Mucosa of descending colon (tissue), 3 donors: ENCODE results near the gene RNF180. TPM values are rescaled to one million over a fixed set of nuclear protein-coding genes. Genes with fewer than 3 reads are reported as not detected.

Source experiments
- ATAC-seq: fragments of 200-7000 bp; cut with Tn5 transposase; one replicate; pipeline ENCODE4 v1.9.1; 2020; ENCODE audit warnings: mild to moderate bottlenecking, moderate library complexity
- DNase-seq, 3 donors: peaks; one replicate each; pipeline ENCODE4 v3.0.0-alpha.2; 2020
- H3K36me3 ChIP-seq: fragments of 200-600 bp; one replicate; pipeline ENCODE4 v1.8.0; 2021; ENCODE audit warnings: low read depth, mild to moderate bottlenecking
- H3K4me1 ChIP-seq: fragments of 200-600 bp; one replicate; pipeline ENCODE4 v1.8.0; 2021; ENCODE audit warnings: low read depth, mild to moderate bottlenecking
- H3K4me3 ChIP-seq: fragments of 200-600 bp; one replicate; pipeline ENCODE4 v1.8.0; 2021; ENCODE audit warnings: mild to moderate bottlenecking
- H3K9me3 ChIP-seq: fragments of 200-600 bp; one replicate; pipeline ENCODE4 v1.8.0; 2021; ENCODE audit warnings: mild to moderate bottlenecking
- CTCF ChIP-seq: fragments of 200-600 bp; IDR thresholded peaks from one replicate; pipeline ENCODE4 v1.8.0; 2022; ENCODE audit warnings: antibody characterized with exemption, mild to moderate bottlenecking
- intact Hi-C, 2 donors: fragments of 100-400 bp; cut with DNase I in 1 of 2; cut with micrococcal nuclease in 1 of 2; formaldehyde crosslinking; loops; one replicate each; pipeline versions ENCODE4 v1.11.0 to v1.11.1; 2022; cut with DNase I, micrococcal nuclease
- total RNA-seq, 3 donors: library from RNA; stranded (reverse); fragmentation: NEBNext Ultra II Directional in 2 of 3; extraction: Animal tissue kit (Norgen Biotek cat#: 25700) in 2 of 3; gene quantifications; one replicate each; pipeline versions ENCODE4 v1.2.1 to v1.2.4, GENCODE V29; 2021 to 2023
- donor health status: DM: no; HTN: no; CAD: no; lungs with moderate emphysema.
- donor health status: DM: no; HTN: no; CAD: no.
- donor health status: DM: no; HTN: yes; CAD: no.

RNF180 gene
- total RNA-seq, 3 donors from 2014 or later: 0.96 to 15.0 (median 2.8) TPM

- H3K9me3 ChIP-seq: no peaks in the 10 kb centered on the region
- no peak for ATAC-seq
- DNase-seq: no peak
- no peaks in the 10 kb centered on the region for H3K4me1 ChIP-seq
- intact Hi-C loops: loop anchor here in 1 of 2 donors (5.0 kb wide), 1 partner anchor 383 kb away; no protein-coding TSS in a partner anchor
- TF ChIP-seq CTCF: no peak
- H3K4me3 ChIP-seq: no peak overlapping the region
- H3K36me3 ChIP-seq: no peaks in the 10 kb centered on the region
Observed at GRCh38 chr5:64229163-64229774, 63.6 kb downstream of the RNF180 start.

DNA sequence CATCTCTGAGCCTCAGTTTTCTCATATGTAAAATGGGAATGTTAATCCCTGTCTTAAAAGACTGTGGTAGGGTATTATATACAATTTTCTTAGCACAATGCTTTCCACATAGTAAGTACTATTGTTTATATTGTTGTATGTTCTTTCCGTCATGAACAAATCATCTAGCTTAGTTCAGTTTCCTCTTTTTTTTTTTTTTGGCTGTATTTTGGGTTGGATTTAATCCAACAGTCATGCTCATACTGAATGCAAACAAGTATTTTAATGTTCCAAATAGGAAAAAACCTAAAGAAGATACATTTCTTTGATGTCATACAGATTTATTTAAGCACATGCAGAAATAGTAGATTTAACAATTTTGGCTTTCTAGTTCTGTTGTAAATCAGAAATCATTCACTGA is 95.1 kb downstream of the RNF180 start:
- H3K36me3 ChIP-seq: no peaks in the 10 kb centered on the region
- no peak for TF ChIP-seq CTCF
- no peaks in the 10 kb centered on the region for H3K4me1 ChIP-seq
- no peak for ATAC-seq
- no peak overlapping the region for H3K4me3 ChIP-seq
- intact Hi-C loops: no loop called here
- no peaks in the 10 kb centered on the region for H3K9me3 ChIP-seq
- DNase-seq: no peak

DNA sequence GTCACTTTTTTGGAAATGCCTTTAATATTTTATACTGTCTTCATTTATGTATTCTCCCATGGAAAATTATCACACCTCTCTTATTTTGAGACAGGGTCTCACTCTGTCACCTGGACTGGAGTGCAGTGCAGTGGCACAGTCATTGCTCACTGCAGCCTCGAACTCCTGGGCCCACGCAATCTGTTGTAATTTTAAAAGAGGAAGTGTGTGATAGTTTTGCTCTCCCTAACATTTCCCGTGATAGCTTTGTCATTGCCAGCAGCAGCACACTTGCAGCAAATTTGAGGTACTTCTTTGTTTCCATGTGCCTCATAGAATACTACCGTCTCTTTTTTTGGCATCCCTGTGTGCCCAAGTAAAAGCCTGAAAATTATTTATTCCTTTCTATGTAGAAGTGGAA is 103.5 kb downstream of the RNF180 start:
- Histone ChIP-seq H3K4me3 (no peak overlapping the region), H3K9me3 (no peaks in the 10 kb centered on the region), H3K4me1 (no peaks in the 10 kb centered on the region), H3K36me3 (no peaks in the 10 kb centered on the region)
- DNase-seq (no peak), ATAC-seq (no peak)
- no peak for TF ChIP-seq CTCF
- intact Hi-C loops: no loop called here

- Histone ChIP-seq H3K36me3 (no peaks in the 10 kb centered on the region), H3K4me1 (no peaks in the 10 kb centered on the region), H3K4me3 (no peak overlapping the region), H3K9me3 (no peaks in the 10 kb centered on the region)
- DNase-seq (no peak), ATAC-seq (no peak)
- no peak for TF ChIP-seq CTCF
- intact Hi-C loops: no loop called here
Observed at GRCh38 chr5:64273276-64273675, 107.6 kb downstream of the RNF180 start.

DNA sequence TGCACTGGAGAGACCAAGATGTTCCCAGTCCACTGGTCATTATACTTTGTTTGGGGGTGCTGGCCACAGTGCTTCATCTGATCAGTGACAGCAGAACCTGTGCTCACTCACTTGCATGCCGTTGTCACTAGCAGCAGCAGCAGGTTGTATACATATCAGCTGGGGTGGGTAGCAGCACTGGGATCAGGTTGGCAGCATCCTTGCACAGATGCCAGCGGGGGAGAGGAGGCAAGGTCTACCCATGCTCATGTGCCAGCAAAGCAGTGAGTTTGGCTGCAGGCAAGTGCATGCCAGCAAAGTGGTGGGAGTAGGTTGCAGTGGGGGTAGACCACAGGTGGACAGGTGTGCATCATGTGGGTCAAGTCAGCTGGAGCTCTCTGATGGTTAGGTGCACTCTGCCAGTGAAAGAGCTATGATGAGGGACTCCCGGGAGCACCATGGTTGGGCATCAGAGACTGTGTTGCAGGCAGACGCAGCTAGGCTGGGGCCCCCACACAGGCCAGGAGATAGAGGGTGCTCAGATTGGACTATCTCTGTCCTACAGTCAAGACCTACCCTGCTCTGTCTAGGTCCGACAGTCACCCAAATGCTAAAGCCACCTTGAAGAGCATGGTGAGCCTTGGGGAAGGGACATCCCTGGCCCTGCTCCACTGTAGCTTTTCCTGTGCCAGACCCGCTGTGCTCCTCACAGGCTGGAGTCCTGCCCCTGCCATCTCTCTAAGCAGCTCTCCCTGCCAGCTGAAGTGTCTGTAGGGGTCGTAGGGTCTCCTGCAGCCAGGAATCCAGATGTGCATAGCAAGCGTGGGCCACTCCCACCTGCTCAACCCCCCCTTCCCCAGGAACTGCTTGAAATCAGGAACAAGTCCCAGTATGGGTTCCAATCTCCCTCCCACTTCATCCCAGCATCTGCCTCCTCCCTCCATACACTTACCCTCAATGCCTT is 119.8 kb downstream of the RNF180 start:
- peaks cover 36% of the 10 kb centered on the region for H3K9me3 ChIP-seq
- H3K4me1 ChIP-seq: no peaks in the 10 kb centered on the region
- H3K4me3 ChIP-seq: no peak overlapping the region
- no peaks in the 10 kb centered on the region for H3K36me3 ChIP-seq
- ATAC-seq (no peak), DNase-seq (peak in 1 of 3 donors; percentile 25)
- TF ChIP-seq CTCF: no peak
- intact Hi-C loops: no loop called here
